ENCODE measurements around the gene RIBC2.

The RIBC2 gene

GRCh38 chr22:45458532-45458931, 45.0 kb downstream of the RIBC2 start:
- Histone ChIP-seq H3K79me2 (ENCODE audit: insufficient read depth, low read length) (no peaks in the 10 kb centered on the region), H3K4me1 (ENCODE audit: insufficient read depth, low read length, severe bottlenecking) (no peaks in the 10 kb centered on the region), H3K27me3 (ENCODE audit: insufficient read depth, low read length) (no peaks in the 10 kb centered on the region; the same call in 1 of the 2 replicates), H4K20me1 (ENCODE audit: insufficient read depth, low read length) (no peaks in the 10 kb centered on the region), H3K9ac (ENCODE audit: low read length) (no peak overlapping the region), H3K9me2 (ENCODE audit: low read depth, low read length) (no peaks in the 10 kb centered on the region), H3K27ac (ENCODE audit: low read depth, low read length, poor library complexity, severe bottlenecking) (no peak overlapping the region), H3F3A (ENCODE audit: insufficient read depth, low read length) (no peaks in the 10 kb centered on the region), H3K36me3 (ENCODE audit: insufficient read depth, low read length) (no peaks in the 10 kb centered on the region), H3K9me3 (ENCODE audit: low read length) (no peaks in the 10 kb centered on the region), H3K4me3 (ENCODE audit: low read depth, low read length, poor library complexity, severe bottlenecking) (no peak overlapping the region), H2AFZ (ENCODE audit: low read length) (no peak overlapping the region), H3K4me2 (ENCODE audit: low read length) (no peak overlapping the region)
- TF ChIP-seq CTCF (IDR thresholded peaks at IDR 0.05; ENCODE audit: low read length): no peak

GRCh38 chr22:45459235-45459634, 45.7 kb downstream of the RIBC2 start:
- H3K36me3 ChIP-seq (ENCODE audit: insufficient read depth, low read length): no peaks in the 10 kb centered on the region; the same call in 1 of the 2 replicates
- H3K4me1 ChIP-seq (ENCODE audit: insufficient read depth, low read length, severe bottlenecking): no peaks in the 10 kb centered on the region
- H3K27ac ChIP-seq (ENCODE audit: low read depth, low read length, poor library complexity, severe bottlenecking): no peak overlapping the region
- no peaks in the 10 kb centered on the region for H3F3A ChIP-seq (ENCODE audit: insufficient read depth, low read length)
- H3K4me3 ChIP-seq (ENCODE audit: low read depth, low read length, poor library complexity, severe bottlenecking): no peak overlapping the region
- no peaks in the 10 kb centered on the region for H3K9me2 ChIP-seq (ENCODE audit: low read depth, low read length)
- no peaks in the 10 kb centered on the region for H3K9me3 ChIP-seq (ENCODE audit: low read length)
- no peaks in the 10 kb centered on the region for H3K79me2 ChIP-seq (ENCODE audit: insufficient read depth, low read length)
- no peak overlapping the region for H3K4me2 ChIP-seq (ENCODE audit: low read length)
- H4K20me1 ChIP-seq (ENCODE audit: insufficient read depth, low read length): no peaks in the 10 kb centered on the region
- no peak overlapping the region for H3K9ac ChIP-seq (ENCODE audit: low read length)
- no peak overlapping the region for H2AFZ ChIP-seq (ENCODE audit: low read length)
- TF ChIP-seq CTCF (IDR thresholded peaks at IDR 0.05; ENCODE audit: low read length): no peak
- TF ChIP-seq EZH2 (IDR thresholded peaks at IDR 0.05; ENCODE audit: borderline replicate concordance, low read length): no peak
- no peaks in the 10 kb centered on the region; the same call in 1 of the 2 replicates for H3K27me3 ChIP-seq (ENCODE audit: insufficient read depth, low read length)

- Histone ChIP-seq H3K36me3 (ENCODE audit: insufficient read depth, low read length) (no peaks in the 10 kb centered on the region; the same call in 1 of the 2 replicates), H3K4me2 (ENCODE audit: low read length) (no peak overlapping the region), H3K9me2 (ENCODE audit: low read depth, low read length) (no peaks in the 10 kb centered on the region), H3K79me2 (ENCODE audit: insufficient read depth, low read length) (no peaks in the 10 kb centered on the region), H2AFZ (ENCODE audit: low read length) (no peak overlapping the region), H3K4me1 (ENCODE audit: insufficient read depth, low read length, severe bottlenecking) (no peaks in the 10 kb centered on the region), H3K4me3 (ENCODE audit: low read depth, low read length, poor library complexity, severe bottlenecking) (no peak overlapping the region), H3K27me3 (ENCODE audit: insufficient read depth, low read length) (no peaks in the 10 kb centered on the region), H3K9me3 (ENCODE audit: low read length) (no peaks in the 10 kb centered on the region), H3K9ac (ENCODE audit: low read length) (no peak overlapping the region), H3K27ac (ENCODE audit: low read depth, low read length, poor library complexity, severe bottlenecking) (no peak overlapping the region), H4K20me1 (ENCODE audit: insufficient read depth, low read length) (no peaks in the 10 kb centered on the region), H3F3A (ENCODE audit: insufficient read depth, low read length) (no peaks in the 10 kb centered on the region)
- no peak for TF ChIP-seq CTCF (IDR thresholded peaks at IDR 0.05; ENCODE audit: low read length)
- no peak for TF ChIP-seq EZH2 (IDR thresholded peaks at IDR 0.05; ENCODE audit: borderline replicate concordance, low read length)
Measured at GRCh38 chr22:45460288-45461109, 47.0 kb downstream of the RIBC2 start.

Measured in OCI-LY1 (cell line).